ENCODE measurements around the gene KRTAP2-4.
"Not testable (repeated sequence)": the region's sequence is repeated elsewhere in the genome, so short reads cannot be mapped to it uniquely, and the experiment has no call there.

DNA sequence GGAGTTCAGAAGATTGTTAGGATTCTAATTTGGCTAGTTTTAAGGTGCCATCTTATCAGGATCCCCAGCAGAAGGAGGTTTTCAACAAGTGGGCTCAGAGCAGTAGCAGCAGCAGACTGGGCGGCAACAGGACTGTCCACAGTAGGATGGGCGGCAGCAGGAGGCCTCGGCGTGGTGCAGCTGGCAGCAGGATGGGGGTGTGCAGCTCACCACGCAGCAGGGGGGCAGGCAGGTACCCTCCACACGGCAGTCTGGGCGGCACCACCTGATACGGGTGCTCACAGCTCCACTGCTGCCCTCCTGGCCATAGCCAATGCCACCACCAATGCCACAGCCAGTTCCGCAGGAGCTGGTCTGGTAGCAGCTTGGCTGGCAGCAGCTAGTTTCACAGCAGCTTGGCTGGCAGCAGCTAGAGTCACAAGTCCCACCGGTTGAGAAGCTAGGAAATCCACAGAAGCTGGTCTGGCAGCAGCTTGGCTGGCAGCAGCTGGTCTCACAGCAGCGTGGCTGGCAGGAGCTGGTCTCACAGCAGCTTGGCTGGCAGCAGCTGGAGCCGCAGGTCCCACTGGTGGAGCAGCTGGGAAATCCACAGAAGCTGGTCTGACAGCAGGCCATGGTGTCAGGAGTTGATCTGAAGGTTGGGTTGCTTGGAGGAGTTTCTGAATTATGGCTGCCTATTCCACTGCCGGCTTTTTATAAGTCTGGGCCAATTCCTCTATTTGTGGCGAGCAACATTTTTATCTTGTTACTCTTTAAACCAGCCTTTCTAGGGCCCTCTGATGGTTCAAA lies 24.7 kb downstream of the KRTAP2-4 start, which contains the start of gene KRTAP1-1:
- TF ChIP-seq POLR2A (IDR thresholded peaks at IDR 0.05; ENCODE audit: borderline replicate concordance, extremely low read depth, insufficient read depth, insufficient read length); SRF (IDR thresholded peaks at IDR 0.05; ENCODE audit: low read depth): not testable (repeated sequence)
- peak; percentile 17; the same call in 1 of the 2 replicates for TF ChIP-seq RAD21 (IDR thresholded peaks at IDR 0.05; ENCODE audit: low read depth)
